ENCODE data around the gene CHAC1.

DNA sequence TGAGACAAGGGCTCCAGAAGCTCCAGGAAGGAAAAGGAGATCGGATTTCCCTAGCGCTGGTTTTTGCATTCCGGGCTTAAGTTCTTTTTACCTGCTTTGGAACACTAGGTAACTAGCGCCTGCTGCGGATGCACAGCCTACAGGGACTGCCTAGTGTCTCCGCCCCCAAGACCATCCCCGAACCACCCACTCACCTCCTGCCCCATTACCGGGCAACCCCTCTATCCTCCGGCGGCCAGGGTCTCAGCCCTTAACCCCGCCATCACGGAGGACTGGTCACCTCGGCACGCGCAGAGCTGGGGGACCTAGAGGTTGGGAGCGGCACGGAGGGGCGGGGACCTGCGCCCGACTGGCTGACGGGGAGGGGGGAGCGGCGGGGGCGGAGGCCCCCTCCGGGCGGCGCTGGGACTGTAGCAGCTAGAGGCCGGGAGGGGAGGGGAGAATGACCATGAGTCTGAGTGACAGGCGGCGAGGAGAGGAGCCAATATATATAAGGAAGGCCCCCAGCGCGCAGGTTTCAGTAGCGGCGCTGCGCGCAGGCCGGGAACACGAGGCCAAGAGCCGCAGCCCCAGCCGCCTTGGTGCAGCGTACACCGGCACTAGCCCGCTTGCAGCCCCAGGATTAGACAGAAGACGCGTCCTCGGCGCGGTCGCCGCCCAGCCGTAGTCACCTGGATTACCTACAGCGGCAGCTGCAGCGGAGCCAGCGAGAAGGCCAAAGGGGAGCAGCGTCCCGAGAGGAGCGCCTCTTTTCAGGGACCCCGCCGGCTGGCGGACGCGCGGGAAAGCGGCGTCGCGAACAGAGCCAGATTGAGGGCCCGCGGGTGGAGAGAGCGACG lies 24.2 kb upstream of the CHAC1 start, which contains the start of gene DLL4:
- TF ChIP-seq CTCF (IDR thresholded peaks at IDR 0.05; ENCODE audit: insufficient read depth, low read length, poor library complexity, severe bottlenecking) (no peak), EZH2phosphoT487 (conservative IDR thresholded peaks at IDR 0.05; ENCODE audit: low read length) (no peak)
